ENCODE data around the gene SPRED2.

GRCh38 chr2:65396348-65397026 is 35.9 kb downstream of the SPRED2 start:
- no peak for TF ChIP-seq POLR2A (IDR thresholded peaks at IDR 0.05; ENCODE audit: low read length)
- TF ChIP-seq GATA1 (IDR thresholded peaks at IDR 0.05; ENCODE audit: low read depth, low read length) = no peak
